ENCODE results near the gene ANKRD28.

ANKRD28 gene

DNA sequence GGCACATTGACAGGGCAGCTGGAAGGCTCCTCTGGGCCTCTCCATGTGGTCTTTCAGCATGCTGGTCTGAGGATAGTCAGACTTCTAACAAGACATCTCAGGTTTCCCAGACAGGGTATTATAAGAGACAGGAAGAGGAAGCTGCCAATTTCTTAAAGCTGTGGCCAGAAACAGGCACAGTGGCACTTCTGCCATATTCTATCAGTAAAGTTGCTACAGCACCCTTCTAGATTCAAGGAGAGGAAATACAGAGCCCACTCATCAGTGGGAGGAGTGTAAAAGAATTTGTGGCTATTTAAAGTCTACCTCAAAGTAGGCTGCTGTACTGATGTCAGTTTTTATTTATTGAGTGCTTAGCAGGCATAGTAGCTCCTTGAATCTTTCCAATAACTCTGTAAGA is 140.8 kb downstream of the ANKRD28 start:
- TF ChIP-seq REST (IDR thresholded peaks at IDR 0.05; ENCODE audit: insufficient read depth in 1 of 2, low read depth in 2 of 2, low read length in 2 of 2) (no peak), TAF1 (IDR thresholded peaks at IDR 0.05; ENCODE audit: borderline replicate concordance, insufficient read depth, low read length) (no peak), FOXP2 (optimal IDR thresholded peaks at IDR 0.05; ENCODE audit: borderline replicate concordance, extremely low read depth, extremely low read length, insufficient read depth) (no peak)

DNA sequence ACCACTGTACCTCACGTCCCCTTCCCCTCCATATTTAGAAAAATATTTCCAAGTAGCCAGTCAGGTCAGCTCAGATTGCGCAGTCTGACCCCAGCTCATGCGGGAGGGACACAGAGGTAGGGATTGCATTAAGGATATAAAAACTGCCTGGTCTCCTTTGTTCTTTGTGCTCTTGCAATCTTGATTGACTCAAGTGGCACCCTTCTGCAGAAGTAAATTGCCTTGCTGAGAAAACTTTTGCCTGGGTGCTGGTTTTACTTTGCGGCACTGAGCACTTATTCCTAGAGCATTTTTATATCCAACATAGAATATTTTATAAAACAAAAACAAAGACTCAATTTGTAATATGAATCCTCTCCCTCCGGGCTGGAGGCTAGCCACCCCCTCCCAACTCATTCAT is 141.4 kb downstream of the ANKRD28 start:
- no peak for TF ChIP-seq FOXP2 (optimal IDR thresholded peaks at IDR 0.05; ENCODE audit: borderline replicate concordance, extremely low read depth, extremely low read length, insufficient read depth)
- no peak for TF ChIP-seq POLR2AphosphoS5 (IDR thresholded peaks at IDR 0.05; ENCODE audit: low read depth, low read length)
- no peak for TF ChIP-seq TAF1 (IDR thresholded peaks at IDR 0.05; ENCODE audit: borderline replicate concordance, insufficient read depth, low read length)
- TF ChIP-seq SIN3A (IDR thresholded peaks at IDR 0.05; ENCODE audit: borderline replicate concordance, insufficient read depth, low read length), result no peak
- no peak for TF ChIP-seq REST (IDR thresholded peaks at IDR 0.05; ENCODE audit: insufficient read depth in 1 of 2, low read depth in 2 of 2, low read length in 2 of 2)

DNA sequence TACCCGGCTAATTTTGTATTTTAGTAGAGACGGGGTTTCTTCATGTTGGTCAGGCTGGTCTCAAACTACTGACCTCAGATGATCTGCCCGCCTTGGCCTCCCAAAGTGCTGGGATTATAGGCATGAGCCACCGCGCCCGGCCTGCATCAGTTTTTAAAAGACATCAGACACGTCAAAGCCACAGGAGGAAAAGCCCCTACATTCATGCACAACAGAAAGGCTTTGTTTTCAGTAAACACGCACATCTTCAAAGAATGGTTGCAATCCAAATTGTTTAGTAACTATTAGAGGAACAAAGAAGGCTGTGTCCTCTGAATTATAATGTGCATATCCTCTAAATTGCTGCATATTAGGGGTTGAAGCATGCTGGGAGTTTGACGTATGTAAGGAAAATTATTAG is 142.9 kb downstream of the ANKRD28 start:
- TF ChIP-seq SIN3A (IDR thresholded peaks at IDR 0.05; ENCODE audit: borderline replicate concordance, insufficient read depth, low read length) (no peak), FOXP2 (optimal IDR thresholded peaks at IDR 0.05; ENCODE audit: borderline replicate concordance, extremely low read depth, extremely low read length, insufficient read depth) (no peak), REST (IDR thresholded peaks at IDR 0.05; ENCODE audit: insufficient read depth in 1 of 2, low read depth in 2 of 2, low read length in 2 of 2) (no peak), POLR2AphosphoS5 (IDR thresholded peaks at IDR 0.05; ENCODE audit: low read depth, low read length) (no peak), TAF1 (IDR thresholded peaks at IDR 0.05; ENCODE audit: borderline replicate concordance, insufficient read depth, low read length) (no peak)

DNA sequence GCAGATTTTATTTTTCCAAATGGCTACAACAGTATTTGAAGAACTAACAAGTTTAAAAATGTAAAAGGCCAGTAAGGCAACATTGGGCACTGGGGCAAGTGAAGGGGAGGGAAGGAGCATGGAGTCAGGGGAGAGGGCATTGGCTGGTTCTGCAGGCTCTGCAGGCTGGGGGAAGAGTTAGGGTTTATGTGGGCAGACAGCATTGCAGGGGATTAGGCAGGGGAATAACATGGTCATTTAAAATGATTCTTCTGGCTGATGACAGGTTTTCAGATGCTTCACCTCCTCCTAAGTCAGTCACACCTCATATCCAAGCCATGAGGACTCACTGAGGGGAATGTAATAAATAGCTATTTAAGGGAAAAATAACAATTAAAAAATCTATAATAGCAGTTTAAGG is 143.7 kb downstream of the ANKRD28 start:
- no peak for TF ChIP-seq TAF1 (IDR thresholded peaks at IDR 0.05; ENCODE audit: borderline replicate concordance, insufficient read depth, low read length)

DNA sequence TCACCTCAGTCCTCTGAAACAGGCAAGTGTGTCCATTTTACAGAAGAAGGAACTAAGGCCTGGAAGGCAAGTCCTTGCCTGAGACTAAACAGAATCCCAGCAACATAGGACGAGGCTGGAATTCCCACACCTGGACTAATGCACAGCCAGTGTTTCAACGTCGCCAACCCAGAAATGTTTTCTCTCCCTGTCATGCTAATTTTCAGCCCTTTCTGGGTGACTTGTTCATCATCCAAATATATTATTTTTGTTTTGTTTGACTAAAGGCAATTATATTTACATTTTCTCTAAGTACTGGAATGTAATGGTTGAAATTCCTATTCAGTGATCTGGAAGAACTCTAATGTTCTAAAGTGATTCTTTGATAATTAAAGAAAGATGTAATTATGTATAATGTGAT is 144.5 kb downstream of the ANKRD28 start:
- TF ChIP-seq POLR2AphosphoS5 (IDR thresholded peaks at IDR 0.05; ENCODE audit: low read depth, low read length), result no peak
- TF ChIP-seq SIN3A (IDR thresholded peaks at IDR 0.05; ENCODE audit: borderline replicate concordance, insufficient read depth, low read length), result no peak
- TF ChIP-seq REST (IDR thresholded peaks at IDR 0.05; ENCODE audit: insufficient read depth in 1 of 2, low read depth in 2 of 2, low read length in 2 of 2), result no peak
